GM18505 (cell line): ENCODE data around the gene DAB1.

Experiments
- ATAC-seq: cut with Tn5 transposase; IDR thresholded peaks from one replicate; pipeline ENCODE4 v1.9.1; 2021; ENCODE audit not compliant: unreplicated experiment
- POLR2A ChIP-seq: IDR thresholded peaks from 4 replicates; pipeline ENCODE4 v1.6.1; 2011; ENCODE audit warnings: borderline replicate concordance; ENCODE audit not compliant: insufficient read depth, insufficient read length; ENCODE audit errors: extremely low read depth

Gene DAB1

DNA sequence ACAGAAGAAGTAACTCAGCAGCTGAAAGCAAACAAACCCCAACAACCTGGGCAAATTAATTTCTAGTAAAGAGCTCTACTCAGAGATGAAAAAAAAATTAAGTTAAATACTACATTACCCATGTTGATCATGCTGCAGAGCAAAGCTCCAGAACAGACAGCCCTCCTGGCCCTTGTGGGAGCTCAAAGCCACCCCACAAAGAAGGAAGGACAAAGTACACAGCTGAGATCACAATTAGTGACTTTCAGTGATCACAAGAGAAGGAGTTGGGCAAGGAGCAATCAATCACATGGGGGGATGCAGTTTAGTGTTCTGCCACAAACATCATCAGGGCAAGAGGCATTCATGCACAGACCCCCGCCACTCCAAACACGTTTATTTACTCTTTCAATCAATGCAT lies 114.2 kb downstream of the DAB1 start:
- no peak for ATAC-seq
- no peak for TF ChIP-seq POLR2A

DNA sequence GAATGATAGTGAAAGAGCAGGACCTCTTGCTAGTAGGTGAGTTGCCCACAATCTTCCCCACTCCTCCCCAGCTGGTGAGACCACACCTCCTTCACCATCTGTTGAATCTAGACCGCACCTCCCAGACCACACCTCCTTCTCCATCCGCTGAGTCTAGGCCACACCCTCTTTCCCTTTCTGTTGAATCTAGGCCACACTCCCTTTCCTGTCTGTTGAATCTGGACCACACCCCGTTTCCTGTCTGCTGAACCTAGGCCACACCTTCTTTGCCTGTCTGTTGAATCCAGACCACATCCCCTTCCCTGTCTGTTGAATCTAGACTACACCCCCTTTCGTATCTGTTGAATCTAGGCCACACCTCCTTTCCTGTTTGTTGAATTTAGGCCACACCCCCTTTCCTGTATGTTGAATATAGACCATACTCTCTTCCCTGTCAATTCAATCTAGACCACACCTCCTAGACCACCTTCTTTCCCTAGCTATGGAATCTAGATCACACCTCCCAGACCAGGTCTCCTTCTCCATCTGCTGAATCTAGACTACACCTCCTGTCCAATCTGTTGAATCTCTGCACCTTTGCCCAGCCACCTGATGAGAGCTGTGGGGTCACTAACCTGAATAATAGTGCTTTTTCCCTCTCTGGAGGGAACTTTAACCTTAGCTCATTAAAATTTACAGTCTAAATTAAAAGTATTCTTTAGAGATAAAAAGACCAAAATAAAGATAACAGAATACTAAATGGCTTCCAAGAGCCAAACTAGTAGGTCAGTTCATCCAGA lies 116.3 kb downstream of the DAB1 start:
- no peak for TF ChIP-seq POLR2A
- ATAC-seq = peak; percentile 84

DNA sequence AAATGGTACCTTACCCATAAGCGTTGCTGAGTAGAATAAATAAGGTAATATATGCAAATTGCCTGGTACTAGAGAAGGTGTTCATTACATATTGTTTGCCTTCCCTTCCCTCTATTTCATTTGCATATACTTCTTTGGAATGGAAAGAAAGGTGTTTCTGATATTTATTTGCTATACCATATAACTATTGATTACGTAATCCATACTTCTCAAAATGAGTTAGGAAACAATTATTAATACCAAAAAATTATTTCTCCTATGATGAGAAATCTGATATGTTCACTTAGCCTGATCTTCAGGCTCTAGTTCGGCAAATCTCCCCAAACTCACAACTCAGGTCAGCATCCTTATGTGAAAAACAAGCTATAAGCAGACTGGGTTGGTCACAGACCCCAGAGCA lies 119.3 kb downstream of the DAB1 start:
- TF ChIP-seq POLR2A = no peak

DNA sequence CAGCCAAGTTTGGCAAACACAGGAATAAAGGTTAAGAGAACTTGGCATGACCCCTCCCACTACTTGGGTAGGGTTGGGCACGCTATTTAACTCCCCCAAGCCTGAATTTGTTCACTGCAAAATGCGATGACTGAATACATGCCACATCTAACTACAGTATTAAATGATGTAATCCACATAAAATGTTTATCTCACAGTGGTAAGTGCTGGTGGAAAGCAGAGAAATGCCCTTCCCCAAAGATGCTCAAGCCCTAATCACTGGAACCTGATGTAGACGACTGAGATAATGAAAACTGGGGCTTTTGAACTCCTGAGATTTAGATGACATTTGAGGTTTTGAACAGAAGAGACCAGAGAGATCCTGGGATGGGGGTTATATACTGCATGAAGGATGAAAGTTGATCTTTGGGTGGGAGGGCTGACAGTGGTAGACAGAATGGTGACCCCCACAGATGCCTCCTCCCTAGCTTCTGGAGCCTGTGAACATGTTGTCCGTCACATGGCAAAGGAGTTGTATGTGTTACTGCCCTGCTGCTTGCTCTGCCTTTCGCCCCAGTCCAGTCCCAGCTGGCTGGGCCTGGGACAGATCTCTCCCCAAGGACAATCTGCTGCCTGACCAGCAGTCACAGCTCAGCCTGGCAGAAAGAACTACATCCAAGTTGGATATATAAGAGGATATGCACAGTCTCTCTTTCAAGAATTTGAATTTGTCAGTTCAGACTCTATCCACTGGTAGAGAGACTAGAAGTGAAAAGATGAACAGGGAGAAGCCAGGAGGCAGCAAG lies 120.9 kb downstream of the DAB1 start:
- no peak for TF ChIP-seq POLR2A
- no peak for ATAC-seq

More for the DNA sequence above, 119.3 kb downstream of the DAB1 start:
- ATAC-seq = no peak

DNA sequence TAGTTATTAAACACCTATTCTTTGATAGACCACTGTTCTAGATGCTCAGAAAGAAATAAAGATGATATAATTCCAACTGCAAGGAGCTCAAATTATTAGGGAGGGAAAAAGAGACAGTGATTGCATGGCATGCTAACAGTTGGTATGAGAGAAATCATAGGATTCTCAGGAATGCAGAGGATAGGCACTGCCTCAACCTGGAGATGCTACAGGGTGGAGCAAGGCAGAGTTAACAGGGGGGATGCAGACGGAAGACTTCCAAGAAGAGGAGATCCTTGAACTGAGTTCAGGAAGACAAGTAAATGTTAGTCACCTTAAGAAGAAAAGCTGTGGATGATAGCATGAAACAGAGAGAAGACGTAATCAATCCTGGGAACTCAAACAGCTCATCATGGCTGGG lies 123.7 kb downstream of the DAB1 start:
- no peak for TF ChIP-seq POLR2A
- no peak for ATAC-seq

DNA sequence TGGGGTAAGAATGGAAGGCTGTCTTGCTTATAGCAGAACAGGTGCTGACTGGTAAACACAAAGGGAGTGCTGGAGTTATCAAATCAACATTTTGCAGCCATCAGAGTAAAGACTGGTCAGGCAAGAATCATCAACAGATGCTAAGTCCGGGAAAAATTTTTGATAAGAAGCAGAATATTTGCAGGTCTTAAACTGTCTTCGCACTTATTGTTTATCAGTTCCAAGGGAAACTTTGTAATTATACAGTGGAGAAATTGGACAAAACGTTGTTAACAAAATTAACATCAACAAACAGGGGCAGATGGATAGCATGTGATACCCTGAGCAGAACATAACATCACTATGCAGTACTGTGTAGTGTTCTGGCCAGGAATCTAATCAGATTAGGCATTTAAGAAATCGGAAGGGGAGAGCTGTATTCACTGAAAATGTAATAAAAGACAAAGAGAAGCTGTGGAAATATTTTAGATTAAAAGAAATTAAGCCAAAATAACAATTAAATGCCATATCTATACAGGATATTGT lies 127.1 kb downstream of the DAB1 start:
- no peak for ATAC-seq
- no peak for TF ChIP-seq POLR2A

DNA sequence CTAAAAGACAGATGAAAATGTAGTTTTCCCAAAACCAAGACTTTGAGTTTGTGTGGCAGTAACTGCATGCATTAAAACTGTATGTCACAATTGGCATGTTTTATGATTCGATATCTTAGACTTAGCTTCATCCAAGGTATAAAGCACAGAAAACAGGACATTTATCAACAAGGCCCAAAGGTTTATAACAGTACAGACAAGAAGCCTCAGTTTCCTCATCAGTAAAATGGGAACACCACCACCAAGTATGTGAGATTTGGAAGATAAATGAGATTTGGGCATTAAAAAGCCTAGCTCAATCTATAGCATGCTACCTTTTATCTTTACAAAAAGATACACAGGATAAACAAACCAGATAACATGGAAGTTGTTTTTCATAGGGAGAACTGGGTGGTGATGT lies 128.5 kb downstream of the DAB1 start:
- no peak for TF ChIP-seq POLR2A
- ATAC-seq = no peak

DNA sequence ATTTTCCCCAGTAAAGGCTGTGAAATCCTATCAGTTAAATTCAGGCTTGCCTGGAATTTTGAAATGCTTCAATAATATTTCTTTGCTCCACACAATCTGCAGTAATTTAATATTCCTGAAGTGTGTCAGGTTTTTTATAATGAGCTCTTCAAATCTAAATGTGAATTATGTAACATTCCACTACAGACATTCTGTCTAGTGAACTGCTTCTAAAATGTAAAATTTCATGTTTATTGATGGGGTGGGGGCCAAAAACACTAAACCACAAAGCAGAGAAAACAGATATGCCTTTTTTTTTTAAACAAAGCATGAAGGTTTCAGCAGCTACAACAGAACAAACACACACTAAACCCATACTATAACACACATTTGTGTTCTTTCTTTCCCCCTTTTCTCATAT lies 129.7 kb downstream of the DAB1 start:
- no peak for TF ChIP-seq POLR2A
- ATAC-seq = no peak

DNA sequence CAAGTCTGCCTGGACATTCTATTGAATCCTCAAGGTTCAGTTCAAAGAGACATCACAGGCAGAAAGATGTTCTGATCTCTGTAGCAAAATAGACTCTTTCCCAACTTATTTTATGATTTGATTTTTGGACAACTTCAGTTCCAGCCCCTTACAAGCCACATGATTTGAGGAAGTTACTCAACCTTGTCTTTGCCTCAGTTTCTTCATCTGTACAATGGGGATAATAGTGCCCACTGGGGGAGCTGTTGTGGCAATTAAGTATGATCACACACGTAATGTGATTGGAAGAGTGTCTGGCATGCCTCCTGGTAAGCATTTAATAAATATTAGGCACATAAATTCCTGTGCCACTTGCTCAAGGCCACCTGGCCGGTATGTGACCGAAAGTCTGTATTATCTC lies 130.6 kb downstream of the DAB1 start:
- ATAC-seq = no peak
- no peak for TF ChIP-seq POLR2A

DNA sequence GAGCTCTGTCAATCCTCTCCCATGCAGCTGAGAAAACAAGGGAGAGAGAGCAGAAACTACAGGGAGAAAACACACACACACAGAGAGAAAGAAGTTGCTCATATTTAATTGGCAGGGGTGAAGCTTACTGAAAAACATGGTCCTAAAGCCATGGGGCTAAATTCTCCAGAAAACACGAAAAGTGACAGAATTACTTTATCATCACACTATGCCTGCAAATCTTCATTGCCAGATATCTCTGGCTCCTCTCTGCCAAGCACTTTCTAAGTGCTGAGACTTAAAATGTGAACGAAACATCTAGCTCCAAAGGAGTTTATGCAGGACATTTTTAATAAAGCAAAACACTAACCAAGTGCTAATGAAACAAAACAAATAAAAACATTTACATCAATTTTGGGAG lies 134.1 kb downstream of the DAB1 start:
- no peak for ATAC-seq
- TF ChIP-seq POLR2A = no peak

DNA sequence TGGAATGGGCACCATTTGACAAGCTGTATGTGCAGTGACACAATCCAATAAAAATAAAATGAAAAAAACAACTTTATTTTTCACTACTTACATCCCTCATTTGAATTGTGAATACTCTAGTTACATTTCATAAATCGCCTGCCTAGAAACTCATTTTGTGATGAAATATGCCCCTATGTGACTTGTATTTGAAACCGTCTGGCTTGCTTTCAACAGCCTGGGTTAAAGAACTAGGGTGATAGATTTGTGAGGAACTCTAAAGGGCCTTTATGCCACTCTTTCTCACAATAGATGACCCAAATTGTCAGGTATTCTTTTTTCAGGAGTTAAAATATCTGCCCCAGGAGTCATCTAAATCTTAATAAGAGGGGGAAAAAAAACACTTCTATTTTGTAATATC lies 137.9 kb downstream of the DAB1 start:
- no peak for TF ChIP-seq POLR2A
- no peak for ATAC-seq

DNA sequence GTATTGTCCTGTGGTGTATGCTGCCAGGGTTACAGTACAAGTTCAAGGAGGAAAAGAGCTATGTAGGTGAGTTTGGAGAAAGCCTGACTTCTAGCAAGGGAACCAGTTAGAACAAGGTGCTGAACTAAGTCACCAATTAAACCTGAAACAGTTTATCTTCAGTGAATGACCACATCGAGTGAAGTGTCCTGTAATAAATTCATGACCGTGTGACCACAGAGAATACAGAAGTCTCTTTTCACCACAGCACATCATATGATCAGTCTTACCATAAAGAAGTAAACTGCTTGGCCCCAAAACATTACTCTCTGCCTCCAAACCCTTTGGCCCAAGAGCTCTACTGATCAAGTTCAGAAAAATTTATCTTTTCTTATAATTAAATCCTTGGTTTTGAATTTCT lies 141.4 kb downstream of the DAB1 start:
- ATAC-seq = no peak
- no peak for TF ChIP-seq POLR2A

DNA sequence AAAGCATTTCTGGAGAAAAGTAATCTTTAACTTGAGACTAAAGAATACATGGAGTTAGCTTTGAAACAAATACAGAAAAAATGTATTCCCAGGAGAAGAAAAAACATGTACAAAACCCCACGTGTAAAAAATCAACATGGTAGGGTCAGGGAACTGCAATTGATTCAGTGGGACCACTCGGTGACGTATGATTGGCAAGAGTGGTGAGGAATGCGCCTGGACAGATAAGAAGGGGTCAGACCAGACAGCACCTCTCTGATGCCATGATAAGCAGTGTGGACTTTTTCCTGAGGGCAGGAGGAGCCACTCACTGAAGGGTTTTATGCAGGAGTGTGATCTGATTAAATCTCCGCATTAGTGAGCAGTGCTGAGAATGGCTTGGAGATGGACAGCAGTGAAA lies 142.5 kb downstream of the DAB1 start:
- no peak for ATAC-seq
- TF ChIP-seq POLR2A = no peak
